Transverse colon (tissue), 4 donors: ENCODE measurements around the gene SOX10.

Source experiments
- CTCF ChIP-seq, 5 experiments: fragments of 200-600 bp in 3 of 5; fragments of 450-650 bp in 2 of 5; sonication (generic) in 3 of 5; IDR thresholded peaks; 1 replicate in 2 of 5; 2 replicates in 3 of 5; pipeline ENCODE4 v1.5.1; 2016 to 2017; ENCODE audit warnings: antibody characterized with exemption in 5 of 5, inconsistent platforms in 3 of 5, mild to moderate bottlenecking in 2 of 5, moderate library complexity in 1 of 5
- POLR2A ChIP-seq: fragments of 450-650 bp; IDR thresholded peaks from one replicate; pipeline ENCODE4 v1.6.1; 2016; ENCODE audit warnings: antibody characterized with exemption, mild to moderate bottlenecking, moderate library complexity
- POLR2AphosphoS5 ChIP-seq, 3 donors: sonication (generic); formaldehyde crosslinking; IDR thresholded peaks; one replicate each; pipeline ENCODE4 v1.6.1; 2016; ENCODE audit warnings: antibody characterized with exemption in 3 of 3

DNA sequence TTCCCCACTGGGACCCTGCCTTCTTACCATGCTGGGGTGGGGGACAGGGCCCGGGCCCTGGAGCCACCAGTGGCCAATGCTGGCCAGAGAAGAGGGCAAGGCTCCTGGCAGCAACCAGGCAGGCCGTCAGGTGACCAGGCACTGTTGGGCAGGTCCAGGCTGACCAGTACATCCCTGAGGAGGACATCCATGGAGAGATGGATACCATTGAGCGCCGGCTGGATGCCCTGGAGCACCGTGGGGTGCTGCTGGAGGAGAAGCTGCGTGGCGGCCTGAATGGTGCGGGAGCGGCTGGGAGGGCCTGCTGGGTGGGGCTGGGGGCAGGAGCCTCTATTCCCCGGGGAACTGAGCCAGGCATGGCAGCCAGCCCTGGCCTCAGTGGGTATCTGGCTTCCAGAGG, 52.0 kb downstream of the SOX10 start:
- no peak for TF ChIP-seq CTCF (IDR thresholded peaks at IDR 0.05)
- no peak for TF ChIP-seq POLR2A
- TF ChIP-seq POLR2AphosphoS5 (IDR thresholded peaks at IDR 0.05), result no peak
